GM21786 (cell line): ENCODE measurements around the gene PPP2R5C.

Experiments
- ATAC-seq: cut with Tn5 transposase; IDR thresholded peaks from one replicate; pipeline ENCODE4 v1.9.1; 2021; ENCODE audit not compliant: unreplicated experiment

Gene PPP2R5C

GRCh38 chr14:101813171-101813759, 51.8 kb downstream of the PPP2R5C start:
- no peak for ATAC-seq

- no peak for ATAC-seq
Observed at GRCh38 chr14:101813833-101814232, 52.3 kb downstream of the PPP2R5C start.

GRCh38 chr14:101814934-101815333, 53.4 kb downstream of the PPP2R5C start:
- no peak for ATAC-seq

DNA sequence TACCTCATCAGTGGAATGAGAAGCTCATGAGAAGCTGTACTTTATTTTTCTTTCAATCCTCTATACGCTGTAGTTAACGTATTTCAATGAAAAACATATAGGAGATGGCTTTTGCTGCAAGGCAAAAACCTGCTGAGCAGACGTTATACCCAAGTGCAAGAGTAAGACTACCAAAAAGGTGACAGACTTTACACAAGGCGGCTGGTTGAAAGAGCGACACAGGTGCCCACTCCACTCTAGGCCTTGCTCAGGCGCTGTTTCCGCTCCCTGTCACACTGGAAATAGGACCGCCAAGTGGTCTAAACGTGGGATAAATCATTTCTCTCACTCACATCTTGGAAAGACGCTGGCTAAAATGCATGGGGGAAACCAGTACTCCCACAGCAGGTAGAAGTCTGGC, 54.5 kb downstream of the PPP2R5C start:
- ATAC-seq, result no peak

DNA sequence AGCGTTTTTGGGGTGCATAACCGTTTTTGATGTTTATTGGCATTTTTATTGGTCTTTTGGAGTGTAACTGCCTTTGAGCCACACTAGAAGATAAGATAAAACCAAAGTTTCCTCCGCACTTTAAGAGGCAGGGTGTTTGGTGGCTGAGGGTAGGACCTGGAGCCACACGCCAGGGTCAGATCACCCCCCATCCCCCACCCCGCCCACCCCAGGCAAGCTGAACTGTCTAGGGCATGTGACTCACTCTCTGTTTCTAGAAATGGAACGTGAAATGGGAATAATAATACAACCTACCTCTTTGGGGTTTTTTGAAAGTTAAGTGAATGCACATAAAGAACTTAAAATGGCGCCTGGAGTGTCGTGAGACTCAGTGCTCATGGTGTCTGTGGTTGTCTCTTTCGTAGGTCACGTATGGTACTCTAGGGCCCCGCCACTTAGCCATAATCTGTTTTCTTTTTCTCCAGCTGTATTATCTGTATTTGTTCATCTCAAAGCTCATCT, 56.0 kb downstream of the PPP2R5C start:
- ATAC-seq, result no peak

DNA sequence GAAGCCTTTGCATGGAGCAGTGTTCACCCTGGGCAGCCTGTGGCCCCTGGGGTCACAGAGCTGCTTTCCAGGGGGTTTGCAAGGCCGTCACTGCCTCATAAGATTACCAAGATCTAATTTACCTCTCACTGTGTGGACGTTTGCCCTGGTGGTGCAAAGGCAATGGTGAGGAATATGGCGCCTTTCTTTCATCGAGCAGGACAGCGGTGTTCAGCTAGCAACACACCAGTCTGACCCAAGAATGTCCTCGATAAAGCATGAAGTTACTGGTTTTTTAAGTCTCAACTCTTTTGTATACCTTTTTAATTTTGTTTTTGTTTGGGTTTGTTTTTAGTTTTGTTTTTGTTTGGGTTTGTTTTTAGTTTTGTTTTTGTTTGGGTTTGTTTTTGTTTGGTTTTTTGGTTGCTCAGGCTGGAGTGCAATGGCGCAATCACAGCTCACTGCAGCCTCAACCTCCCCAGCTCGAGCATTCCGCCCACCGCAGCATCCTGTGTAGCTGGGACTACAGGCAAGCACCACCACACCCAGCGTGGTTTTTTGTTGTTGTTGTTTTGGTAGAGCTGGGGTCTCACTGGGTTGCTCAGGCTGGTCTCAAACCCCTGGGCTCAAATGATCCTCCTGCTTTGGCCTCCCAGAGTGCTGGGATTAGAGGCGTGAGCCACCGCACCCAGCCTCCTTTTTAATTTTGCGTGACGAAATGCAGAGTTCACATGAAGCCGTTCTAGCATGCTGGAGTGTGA, 57.9 kb downstream of the PPP2R5C start:
- ATAC-seq, result no peak

DNA sequence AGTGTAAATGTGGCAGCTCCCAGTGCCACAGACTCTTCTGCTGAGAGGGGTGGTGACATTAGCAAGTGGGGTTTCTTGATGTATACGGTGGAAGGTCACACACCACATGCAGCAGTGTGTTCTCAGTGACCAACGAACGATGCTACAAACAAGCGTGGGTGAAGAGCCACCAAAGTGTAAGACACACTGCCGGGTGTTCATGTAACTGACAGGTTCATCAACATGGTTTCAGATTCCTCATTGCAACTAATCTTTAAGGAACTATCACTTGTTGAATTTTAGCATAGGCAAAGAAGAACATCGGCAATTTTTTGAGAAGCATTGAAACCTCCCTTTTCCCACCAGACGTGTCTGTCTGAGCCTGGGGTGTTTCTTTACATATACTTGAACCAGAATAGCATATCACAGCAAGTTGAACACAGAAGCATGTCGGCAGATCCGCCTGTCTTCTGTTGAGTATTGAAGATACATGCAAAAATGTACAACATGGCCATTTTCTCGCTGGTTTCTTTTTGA, 58.8 kb downstream of the PPP2R5C start:
- no peak for ATAC-seq

DNA sequence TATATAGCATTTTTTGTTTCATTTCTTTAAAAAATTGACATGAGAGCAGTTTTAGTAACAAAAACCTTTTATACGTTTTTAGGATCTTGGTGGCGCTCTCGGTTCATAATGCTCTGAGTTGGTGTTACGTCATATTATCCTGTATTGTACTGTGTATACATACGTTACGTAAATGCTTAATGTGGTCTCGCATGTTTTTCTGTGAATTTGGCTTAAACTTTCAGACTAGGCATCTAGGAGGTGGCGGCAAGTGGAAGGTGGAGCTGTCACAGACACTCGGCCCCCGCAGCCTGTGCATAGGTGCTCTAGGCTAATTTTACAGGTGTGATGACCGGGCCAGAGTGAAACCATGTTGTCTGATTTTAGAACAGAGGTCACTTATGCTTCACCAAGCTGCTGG, 60.0 kb downstream of the PPP2R5C start:
- no peak for ATAC-seq

DNA sequence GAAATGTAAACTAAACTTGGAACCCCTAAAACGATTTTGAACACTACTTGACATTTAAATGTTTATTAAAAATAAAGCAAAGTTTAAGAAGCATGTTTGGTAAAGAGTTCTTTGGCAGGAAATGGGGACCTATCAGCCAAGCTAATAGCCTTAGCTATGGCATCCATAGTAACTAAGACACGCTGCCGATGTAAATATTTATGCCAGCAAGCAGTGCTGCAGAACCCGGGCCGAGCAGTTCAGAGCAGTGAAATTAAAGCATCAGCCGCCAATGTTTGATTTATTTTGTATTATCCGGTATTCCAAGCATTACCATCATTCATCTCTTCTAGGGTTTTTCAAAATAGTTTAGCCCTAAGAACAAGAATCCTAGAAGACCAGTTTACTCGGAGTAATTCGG, 61.6 kb downstream of the PPP2R5C start:
- ATAC-seq, result no peak

DNA sequence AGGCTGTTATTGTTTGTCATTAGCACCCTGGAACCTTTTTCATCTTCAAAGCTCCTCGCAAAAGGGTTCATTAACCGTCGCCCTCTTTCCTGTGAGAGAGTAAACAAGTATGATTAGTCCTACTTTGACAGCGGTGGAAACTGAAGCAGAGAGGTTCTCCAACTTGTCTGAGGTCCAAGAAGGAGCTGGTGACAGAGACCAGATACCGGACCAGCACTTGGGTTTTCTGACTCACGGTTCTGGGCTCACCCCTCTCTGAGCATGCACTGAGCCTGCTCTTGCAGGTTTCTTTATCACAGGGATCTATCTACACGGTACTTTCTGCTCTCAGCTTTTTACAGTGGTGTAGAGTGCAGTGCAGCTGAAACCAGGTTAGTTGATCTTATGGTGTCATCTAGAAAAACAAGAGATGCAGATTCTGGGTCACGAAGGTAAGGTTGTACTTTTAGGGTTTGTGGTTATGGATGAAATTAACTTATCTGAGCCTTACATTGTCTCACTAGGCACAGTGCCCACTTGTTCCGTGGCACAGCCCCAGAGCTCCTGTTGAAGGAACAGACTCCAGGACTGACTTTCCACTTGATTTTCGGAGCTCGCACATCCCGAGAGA, 62.1 kb downstream of the PPP2R5C start:
- ATAC-seq, result peak; percentile 56

GRCh38 chr14:101824339-101824727, 62.8 kb downstream of the PPP2R5C start:
- ATAC-seq, result no peak

DNA sequence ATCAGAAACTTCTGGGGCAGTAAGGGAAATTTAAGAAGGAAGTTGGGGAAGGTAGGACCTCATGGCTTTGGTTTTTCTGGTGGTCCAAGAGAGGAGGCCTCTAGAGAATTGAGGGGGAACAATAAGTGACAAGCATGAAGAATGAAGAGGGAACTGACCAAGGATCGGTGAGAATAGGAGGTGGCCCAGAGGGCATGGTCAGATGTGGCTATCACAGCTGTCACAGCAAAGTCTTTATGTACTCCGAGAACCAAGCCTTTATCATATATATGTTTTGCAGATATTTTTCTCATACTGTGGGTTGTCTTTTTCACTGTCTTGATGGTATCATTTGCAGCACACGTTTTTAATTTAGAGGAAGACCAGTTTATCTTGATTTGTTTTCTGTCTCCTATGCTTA, 64.3 kb downstream of the PPP2R5C start:
- ATAC-seq, result no peak

DNA sequence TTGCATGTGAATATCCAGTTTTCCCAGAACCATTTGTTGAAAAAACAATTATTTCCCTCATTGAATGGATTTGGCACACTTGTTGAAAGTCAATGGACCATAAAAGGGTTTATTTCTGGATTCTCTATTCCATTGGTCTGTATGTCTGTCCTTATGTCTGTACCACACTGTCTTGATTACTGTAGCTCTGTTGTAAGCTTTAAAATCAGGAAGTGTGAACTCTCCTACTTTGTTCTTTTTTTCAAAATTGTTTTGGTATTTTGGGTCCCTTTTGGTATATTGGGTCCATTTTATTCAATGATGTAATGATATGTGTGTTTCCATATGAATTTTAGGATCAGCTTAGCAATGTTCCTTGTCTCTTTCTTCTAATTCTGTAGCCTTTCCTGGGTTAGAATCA, 64.8 kb downstream of the PPP2R5C start:
- ATAC-seq, result no peak

- no peak for ATAC-seq
Observed at GRCh38 chr14:101827286-101827685, 65.8 kb downstream of the PPP2R5C start.

- ATAC-seq, result no peak
Observed at GRCh38 chr14:101828046-101828445, 66.5 kb downstream of the PPP2R5C start.

DNA sequence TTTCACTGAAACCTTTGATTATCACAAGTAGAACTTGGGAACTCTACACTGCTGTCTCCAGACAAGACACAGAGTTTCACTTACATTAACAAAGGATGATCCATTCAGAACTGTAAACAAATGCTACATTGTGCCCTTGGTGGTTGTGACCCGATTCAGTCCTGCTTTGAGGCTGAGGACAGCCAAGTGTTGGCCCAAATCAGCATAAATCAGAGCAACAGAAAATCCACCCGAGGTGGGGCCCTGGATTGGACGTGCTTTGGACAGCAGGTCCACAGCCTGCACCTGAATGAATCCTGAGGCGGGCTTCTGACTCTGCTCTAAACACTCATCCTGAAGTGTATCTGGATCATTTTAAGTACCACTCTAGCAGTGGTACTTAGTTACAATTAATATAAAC, 68.8 kb downstream of the PPP2R5C start:
- ATAC-seq, result no peak

GRCh38 chr14:101833045-101833444, 71.5 kb downstream of the PPP2R5C start:
- no peak for ATAC-seq

GRCh38 chr14:101834397-101834796, 72.9 kb downstream of the PPP2R5C start:
- ATAC-seq, result no peak

GRCh38 chr14:101834800-101835547, 73.5 kb downstream of the PPP2R5C start:
- no peak for ATAC-seq

DNA sequence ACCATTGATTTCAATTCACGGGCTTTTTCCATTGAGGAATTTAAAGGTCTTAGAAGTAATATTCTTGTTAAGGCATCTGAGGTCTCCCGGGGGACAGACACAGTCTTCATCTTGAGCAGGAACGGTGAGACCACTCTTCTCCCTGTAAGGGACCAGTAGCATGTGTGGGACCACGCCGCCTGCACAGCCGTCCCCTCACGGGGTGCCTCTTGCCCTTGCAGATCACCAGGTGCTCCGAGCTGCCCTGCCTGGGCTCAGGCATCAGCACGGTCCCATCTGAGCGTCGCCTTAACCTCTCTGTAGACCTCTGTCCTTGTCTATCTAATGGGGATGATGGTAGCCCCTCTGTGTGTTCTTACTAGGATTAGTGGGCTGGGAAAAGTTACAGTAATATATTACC, 74.1 kb downstream of the PPP2R5C start:
- no peak for ATAC-seq

- ATAC-seq, result no peak
Observed at GRCh38 chr14:101836135-101836534, 74.6 kb downstream of the PPP2R5C start.
